Kidney epithelial cell (primary cell): ENCODE measurements around the gene EXOC3L4. TPM values are rescaled to one million over a fixed set of nuclear protein-coding genes. Genes with fewer than 3 reads are reported as not detected.

Experiments
- DNase-seq: peaks from one replicate; pipeline ENCODE4 v3.0.0-alpha.2; 2010; ENCODE audit warnings: low read depth
- H3K27me3 ChIP-seq: 2 replicates; pipeline ENCODE4 v1.6.0; 2011; ENCODE audit warnings: low read length; ENCODE audit not compliant: control insufficient read depth, insufficient read depth
- H3K36me3 ChIP-seq: 2 replicates; pipeline ENCODE4 v1.5.1; 2011; ENCODE audit warnings: low read length; ENCODE audit not compliant: control insufficient read depth, insufficient read depth
- H3K4me3 ChIP-seq: 2 replicates; pipeline ENCODE4 v1.5.1; 2011; ENCODE audit warnings: low read depth, mild to moderate bottlenecking, control low read depth, low read length
- CTCF ChIP-seq: IDR thresholded peaks from 2 replicates; pipeline ENCODE4 v1.5.1; 2011; ENCODE audit warnings: mild to moderate bottlenecking, moderate library complexity, low read length, control low read depth, inconsistent platforms; ENCODE audit not compliant: insufficient read depth, poor library complexity, severe bottlenecking
- total RNA-seq: library from RNA; depleted of rRNA; stranded (reverse); fragments of >200 nt; gene quantifications from 2 replicates; pipeline ENCODE4 v1.2.3, GENCODE V29; 2015

Gene EXOC3L4
- total RNA-seq, 1 donor from 2014 or later: 0.46 TPM

DNA sequence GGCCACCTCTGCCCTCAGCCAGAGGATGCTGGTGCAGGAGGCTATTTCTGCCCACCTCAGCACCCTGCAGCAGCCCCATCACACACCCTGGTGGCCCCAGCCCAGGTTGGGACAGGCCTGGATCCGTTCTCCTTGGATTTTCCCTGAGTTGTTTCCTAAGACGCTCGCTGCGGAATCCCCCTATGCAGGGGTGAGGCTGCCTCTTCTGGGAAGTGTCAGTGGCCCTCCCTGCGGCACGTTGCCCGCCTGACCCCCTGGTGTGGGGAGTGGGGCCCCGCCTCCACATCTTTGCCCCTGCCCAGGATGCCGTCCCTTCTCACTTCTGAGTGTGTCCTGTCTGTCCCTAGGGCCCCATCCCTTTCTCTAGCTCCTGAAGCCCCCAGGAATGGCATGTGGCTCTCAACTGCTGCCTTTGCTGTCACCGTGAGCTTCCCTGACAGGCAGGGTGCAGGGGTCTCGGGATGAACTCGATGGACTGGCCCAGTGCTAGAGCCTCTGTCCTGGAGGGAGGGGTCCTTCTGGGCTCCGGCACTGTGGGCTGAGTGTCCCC, 594 bp upstream of the EXOC3L4 start:
- TF ChIP-seq CTCF: no peak
- Histone ChIP-seq H3K27me3 (peaks cover 7% of the 10 kb centered on the region), H3K36me3 (no peaks in the 10 kb centered on the region), H3K4me3 (no peak overlapping the region)
- DNase-seq: no peak

DNA sequence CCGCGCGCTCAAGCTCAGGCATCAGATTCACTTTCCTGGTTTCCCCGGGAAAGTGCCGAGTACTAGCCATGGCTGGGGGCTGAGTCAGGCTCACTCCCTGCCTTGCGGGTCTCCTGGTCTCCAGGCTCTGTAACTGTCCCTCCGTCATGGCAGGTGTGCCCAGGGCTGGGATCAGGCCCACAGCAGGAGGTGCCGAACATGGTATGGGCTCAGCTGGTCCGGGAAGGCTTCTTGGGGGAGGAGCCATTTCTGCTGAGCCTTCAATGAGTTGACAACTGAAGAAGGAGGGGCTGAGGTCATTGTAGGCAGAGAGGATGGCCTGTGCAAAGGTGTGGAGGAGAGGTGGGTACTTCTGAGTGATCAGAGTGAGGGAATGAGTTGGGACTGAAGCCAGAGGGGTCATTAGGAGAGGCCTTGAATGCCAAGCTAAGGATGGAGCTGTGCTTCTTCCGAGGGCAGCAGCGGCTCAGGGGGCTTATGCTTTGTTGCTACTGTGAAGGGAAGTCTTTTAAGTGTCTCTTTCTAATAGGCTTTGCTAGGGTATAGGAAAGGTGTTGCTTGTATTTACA, 769 bp downstream of the EXOC3L4 start:
- H3K27me3 ChIP-seq: peaks cover 7% of the 10 kb centered on the region
- no peak for TF ChIP-seq CTCF
- no peak for DNase-seq
- no peak overlapping the region for H3K4me3 ChIP-seq
- H3K36me3 ChIP-seq: no peaks in the 10 kb centered on the region

DNA sequence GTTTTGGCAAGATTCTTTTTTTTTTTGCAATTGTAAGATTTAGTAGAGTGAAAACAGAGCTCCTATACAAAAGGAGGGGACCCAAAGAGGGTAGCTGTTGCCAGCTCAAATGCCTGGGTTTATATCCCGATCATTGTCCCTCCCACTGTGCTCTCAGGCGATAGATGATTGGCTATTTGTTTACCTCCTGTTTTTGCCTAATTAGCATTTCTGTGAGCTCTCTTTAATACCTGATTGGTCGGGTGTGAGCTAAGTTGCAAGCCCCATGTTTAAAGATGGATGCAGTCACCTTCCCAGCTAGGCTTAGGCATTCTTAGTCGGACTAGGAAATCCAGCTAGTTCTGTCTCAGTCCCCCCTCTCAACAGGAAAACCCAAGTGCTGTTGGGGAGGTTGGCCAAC, 1.9 kb downstream of the EXOC3L4 start:
- no peaks in the 10 kb centered on the region for H3K36me3 ChIP-seq
- H3K27me3 ChIP-seq: peaks cover 9% of the 10 kb centered on the region
- no peak overlapping the region for H3K4me3 ChIP-seq
- no peak for TF ChIP-seq CTCF
- no peak for DNase-seq

GRCh38 chr14:103097244-103097993, 2.9 kb downstream of the EXOC3L4 start:
- no peak for DNase-seq
- H3K27me3 ChIP-seq: peaks cover 19% of the 10 kb centered on the region
- H3K4me3 ChIP-seq: no peak overlapping the region
- no peak for TF ChIP-seq CTCF
- H3K36me3 ChIP-seq: no peaks in the 10 kb centered on the region

- TF ChIP-seq CTCF: no peak
- H3K4me3 ChIP-seq: no peak overlapping the region
- DNase-seq: no peak
- H3K27me3 ChIP-seq: peaks cover 27% of the 10 kb centered on the region
- H3K36me3 ChIP-seq: no peaks in the 10 kb centered on the region
Measured at GRCh38 chr14:103097994-103098957, 3.8 kb downstream of the EXOC3L4 start.
